ENCODE results near the gene MX1.

MX1 gene

GRCh38 chr21:41426676-41427404 is 801 bp downstream of the MX1 start:
- peak overlapping the region; percentile 54 for H3K4me3 ChIP-seq (ENCODE audit: severe bottlenecking)
- H3K36me3 ChIP-seq (ENCODE audit: low read depth) = no peaks in the 10 kb centered on the region; the same call in 1 of the 2 replicates
- H3K9me3 ChIP-seq (ENCODE audit: severe bottlenecking) = no peaks in the 10 kb centered on the region
- H3K27me3 ChIP-seq (ENCODE audit: insufficient read depth, poor library complexity, severe bottlenecking) = no peaks in the 10 kb centered on the region
- peaks cover under 1% of the 10 kb centered on the region for H3K4me1 ChIP-seq (ENCODE audit: insufficient read depth, poor library complexity, severe bottlenecking)
- TF ChIP-seq, protein P1, sequence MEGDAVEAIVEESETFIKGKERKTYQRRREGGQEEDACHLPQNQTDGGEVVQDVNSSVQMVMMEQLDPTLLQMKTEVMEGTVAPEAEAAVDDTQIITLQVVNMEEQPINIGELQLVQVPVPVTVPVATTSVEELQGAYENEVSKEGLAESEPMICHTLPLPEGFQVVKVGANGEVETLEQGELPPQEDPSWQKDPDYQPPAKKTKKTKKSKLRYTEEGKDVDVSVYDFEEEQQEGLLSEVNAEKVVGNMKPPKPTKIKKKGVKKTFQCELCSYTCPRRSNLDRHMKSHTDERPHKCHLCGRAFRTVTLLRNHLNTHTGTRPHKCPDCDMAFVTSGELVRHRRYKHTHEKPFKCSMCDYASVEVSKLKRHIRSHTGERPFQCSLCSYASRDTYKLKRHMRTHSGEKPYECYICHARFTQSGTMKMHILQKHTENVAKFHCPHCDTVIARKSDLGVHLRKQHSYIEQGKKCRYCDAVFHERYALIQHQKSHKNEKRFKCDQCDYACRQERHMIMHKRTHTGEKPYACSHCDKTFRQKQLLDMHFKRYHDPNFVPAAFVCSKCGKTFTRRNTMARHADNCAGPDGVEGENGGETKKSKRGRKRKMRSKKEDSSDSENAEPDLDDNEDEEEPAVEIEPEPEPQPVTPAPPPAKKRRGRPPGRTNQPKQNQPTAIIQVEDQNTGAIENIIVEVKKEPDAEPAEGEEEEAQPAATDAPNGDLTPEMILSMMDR (IDR thresholded peaks at IDR 0.05; ENCODE audit: poor library complexity, severe bottlenecking) = no peak
- no peak for DNase-seq (ENCODE audit: low spot score)
- ATAC-seq (ENCODE audit: low read depth) = no peak
- H3K27ac ChIP-seq (ENCODE audit: poor library complexity, severe bottlenecking) = no peak overlapping the region

DNA sequence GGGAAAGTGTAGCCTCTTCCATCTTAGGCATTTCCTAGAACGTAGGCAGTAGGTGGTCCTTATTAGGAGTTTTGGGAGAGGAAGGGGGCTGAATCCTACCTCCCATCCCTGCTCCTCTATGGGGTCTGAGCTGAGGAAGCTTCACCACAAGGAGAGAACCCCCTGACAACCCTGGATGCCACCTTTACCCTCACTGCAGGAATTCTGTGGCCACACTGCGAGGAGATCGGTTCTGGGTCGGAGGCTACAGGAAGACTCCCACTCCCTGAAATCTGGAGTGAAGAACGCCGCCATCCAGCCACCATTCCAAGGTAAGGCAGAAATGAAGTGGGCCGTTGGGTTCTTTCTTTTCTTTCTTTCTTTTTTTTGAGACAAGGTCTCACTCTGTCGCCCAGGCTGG is 1.5 kb downstream of the MX1 start:
- no peaks in the 10 kb centered on the region for H3K9me3 ChIP-seq (ENCODE audit: severe bottlenecking)
- H3K36me3 ChIP-seq (ENCODE audit: low read depth) = no peaks in the 10 kb centered on the region; the same call in 1 of the 2 replicates
- TF ChIP-seq, protein P1 (IDR thresholded peaks at IDR 0.05; ENCODE audit: poor library complexity, severe bottlenecking) = no peak
- no peak overlapping the region for H3K4me3 ChIP-seq (ENCODE audit: severe bottlenecking)
- H3K4me1 ChIP-seq (ENCODE audit: insufficient read depth, poor library complexity, severe bottlenecking) = no peaks in the 10 kb centered on the region
- no peak overlapping the region for H3K27ac ChIP-seq (ENCODE audit: poor library complexity, severe bottlenecking)
- no peaks in the 10 kb centered on the region for H3K27me3 ChIP-seq (ENCODE audit: insufficient read depth, poor library complexity, severe bottlenecking)
- ATAC-seq (ENCODE audit: low read depth) = no peak
- DNase-seq (ENCODE audit: low spot score) = no peak

DNA sequence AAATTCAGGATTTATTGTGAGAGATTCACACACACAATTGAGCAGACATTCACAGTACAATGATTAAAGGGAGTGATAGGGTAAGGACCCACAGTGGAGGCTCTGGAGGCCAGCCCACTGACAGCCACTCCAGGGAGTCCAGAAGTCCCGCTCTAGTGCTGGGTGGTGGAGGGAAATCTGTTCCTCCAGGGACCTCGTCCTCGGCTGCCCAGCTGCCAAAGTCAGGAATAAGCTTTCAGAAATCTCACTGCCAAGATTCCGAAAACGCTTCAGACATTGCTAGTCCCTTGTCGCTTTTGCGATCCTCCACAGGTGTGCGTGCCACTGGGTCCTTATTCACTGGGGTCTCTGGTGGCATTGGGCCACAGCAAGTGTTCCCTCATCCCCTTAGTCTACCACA is 2.3 kb downstream of the MX1 start:
- H3K27me3 ChIP-seq (ENCODE audit: insufficient read depth, poor library complexity, severe bottlenecking) = no peaks in the 10 kb centered on the region
- H3K4me3 ChIP-seq (ENCODE audit: severe bottlenecking) = no peak overlapping the region
- DNase-seq (ENCODE audit: low spot score) (no peak), ATAC-seq (ENCODE audit: low read depth) (no peak)
- no peaks in the 10 kb centered on the region; the same call in 1 of the 2 replicates for H3K36me3 ChIP-seq (ENCODE audit: low read depth)
- H3K9me3 ChIP-seq (ENCODE audit: severe bottlenecking) = no peaks in the 10 kb centered on the region
- no peaks in the 10 kb centered on the region for H3K4me1 ChIP-seq (ENCODE audit: insufficient read depth, poor library complexity, severe bottlenecking)
- TF ChIP-seq, protein P1 (IDR thresholded peaks at IDR 0.05; ENCODE audit: poor library complexity, severe bottlenecking) = no peak
- H3K27ac ChIP-seq (ENCODE audit: poor library complexity, severe bottlenecking) = no peak overlapping the region

DNA sequence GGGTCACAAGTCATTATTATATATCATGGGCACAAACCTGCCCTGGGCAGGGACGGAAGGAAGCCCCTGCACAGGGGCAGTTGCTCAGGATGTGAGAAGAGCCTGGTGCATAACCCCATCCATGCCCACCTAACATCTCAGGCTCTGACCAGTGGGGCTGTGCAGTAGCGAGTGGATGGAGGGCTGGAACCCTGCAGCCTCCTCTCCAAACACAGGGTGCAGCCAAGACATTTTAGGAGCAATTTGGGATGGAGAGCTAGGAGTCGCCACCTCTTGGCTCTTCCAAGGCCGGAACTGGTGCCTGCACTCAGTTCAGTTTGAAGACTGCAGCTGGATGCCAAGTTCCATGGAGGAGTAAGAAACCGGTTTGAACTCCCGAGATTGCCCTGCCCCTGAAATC is 2.8 kb downstream of the MX1 start:
- no peak for ATAC-seq (ENCODE audit: low read depth)
- H3K36me3 ChIP-seq (ENCODE audit: low read depth) = no peaks in the 10 kb centered on the region; the same call in 1 of the 2 replicates
- no peaks in the 10 kb centered on the region for H3K4me1 ChIP-seq (ENCODE audit: insufficient read depth, poor library complexity, severe bottlenecking)

More for the DNA sequence above, 2.8 kb downstream of the MX1 start:
- TF ChIP-seq, protein P1 (IDR thresholded peaks at IDR 0.05; ENCODE audit: poor library complexity, severe bottlenecking) = no peak
- no peaks in the 10 kb centered on the region for H3K9me3 ChIP-seq (ENCODE audit: severe bottlenecking)
- no peaks in the 10 kb centered on the region for H3K27me3 ChIP-seq (ENCODE audit: insufficient read depth, poor library complexity, severe bottlenecking)
- no peak overlapping the region for H3K4me3 ChIP-seq (ENCODE audit: severe bottlenecking)
- DNase-seq (ENCODE audit: low spot score) = no peak
- no peak overlapping the region for H3K27ac ChIP-seq (ENCODE audit: poor library complexity, severe bottlenecking)

All from RWPE2 (cell line).